Endothelial cell of umbilical vein (primary cell): ENCODE measurements around the gene HUNK. TPM values are rescaled to one million over a fixed set of nuclear protein-coding genes. Genes with fewer than 3 reads are reported as not detected.
A peak's percentile ranks its signal among the peaks of the same experiment; 100 is the strongest.

Source experiments
- BruUV-seq: library from RNA; stranded (reverse); fragments of 400-500 nt; replicated peaks from 2 replicates; lab custom pipeline; 2021; lab: Mats Ljungman, UMichigan
- CTCF ChIA-PET: fragments of 300-600, 350-600 bp; sonication (Branson Sonifier 250); formaldehyde crosslinking; loops from one replicate; lab custom pipeline; 2021; ENCODE audit warnings: antibody characterized with exemption, inconsistent platforms; lab: Charles Lee
- POLR2A ChIA-PET: fragments of 300-600, 350-600 bp; sonication (Branson Sonifier 250); formaldehyde crosslinking; loops from one replicate; lab custom pipeline; 2021; ENCODE audit warnings: antibody characterized with exemption, inconsistent platforms; lab: Charles Lee
- DNase-seq: peaks from one replicate; pipeline ENCODE4 v3.0.0-alpha.2; 2011; ENCODE audit warnings: low read depth, low spot score
- FAIRE-seq: peaks from 2 replicates; lab custom pipeline; 2011; peaks lifted over from hg19 to GRCh38; lab: Jason Lieb, UNC
- H2AFZ ChIP-seq: 2 replicates; pipeline ENCODE4 v1.6.0; 2012; ENCODE audit warnings: low read depth, low read length, control low read depth, inconsistent platforms
- H3K27ac ChIP-seq: 2 replicates; pipeline ENCODE4 v1.5.1; 2011; ENCODE audit warnings: low read depth, mild to moderate bottlenecking, control low read depth, low read length, moderate library complexity; ENCODE audit not compliant: insufficient read depth
- H3K27me3 ChIP-seq, 2 experiments: 2 replicates each; pipeline versions ENCODE4 v1.6.0 to v1.6.1; 2011; ENCODE audit warnings: low read length in 2 of 2, mixed read lengths in 1 of 2; ENCODE audit not compliant: control insufficient read depth in 2 of 2, insufficient read depth in 2 of 2
- H3K36me3 ChIP-seq, 2 experiments: 2 replicates in 1 of 2; 3 replicates in 1 of 2; pipeline ENCODE4 v1.5.1; 2011; ENCODE audit warnings: low read length in 2 of 2, mild to moderate bottlenecking in 1 of 2, moderate library complexity in 1 of 2; ENCODE audit not compliant: control insufficient read depth in 2 of 2, insufficient read depth in 2 of 2; ENCODE audit errors: extremely low read depth in 1 of 2
- H3K4me1 ChIP-seq: 3 replicates; pipeline ENCODE4 v1.5.1; 2011; ENCODE audit warnings: mild to moderate bottlenecking, low read length; ENCODE audit not compliant: control insufficient read depth, insufficient read depth; ENCODE audit errors: extremely low read depth
- H3K4me2 ChIP-seq: 2 replicates; pipeline ENCODE4 v1.6.1; 2011; ENCODE audit warnings: low read length, control low read depth, mixed read lengths; ENCODE audit not compliant: insufficient read depth
- H3K4me3 ChIP-seq, 3 experiments: fragments of 200-600 bp in 1 of 3; sonication (generic), shearing (Covaris generic) in 1 of 3; replicated peaks in 1 of 3; 2 replicates each; pipeline ENCODE4 v1.5.1; 2011 to 2016; ENCODE audit warnings: control low read depth in 3 of 3, low read length in 3 of 3, mild to moderate bottlenecking in 2 of 3, inconsistent platforms in 1 of 3, low read depth in 1 of 3, moderate library complexity in 1 of 3; ENCODE audit not compliant: insufficient read depth in 1 of 3
- H3K79me2 ChIP-seq: 2 replicates; pipeline ENCODE4 v1.6.0; 2012; ENCODE audit warnings: low read length, inconsistent platforms; ENCODE audit not compliant: control insufficient read depth, insufficient read depth
- H3K9ac ChIP-seq: replicated peaks from 2 replicates; pipeline ENCODE3; 2011; ENCODE audit warnings: low read length, control low read depth; ENCODE audit not compliant: insufficient read depth; ENCODE audit errors: extremely low read depth
- H3K9me1 ChIP-seq: replicated peaks from 3 replicates; pipeline ENCODE4 v1.6.0; 2011; ENCODE audit warnings: mild to moderate bottlenecking, low read length; ENCODE audit not compliant: control insufficient read depth, insufficient read depth; ENCODE audit errors: extremely low read depth
- H3K9me3 ChIP-seq: replicated peaks from 2 replicates; pipeline ENCODE4 v1.5.1; 2012; ENCODE audit warnings: low read length, inconsistent platforms; ENCODE audit not compliant: control insufficient read depth, insufficient read depth
- H4K20me1 ChIP-seq: replicated peaks from 2 replicates; pipeline ENCODE3; 2011; ENCODE audit warnings: mild to moderate bottlenecking, low read length; ENCODE audit not compliant: control insufficient read depth, insufficient read depth; ENCODE audit errors: extremely low read depth
- CTCF ChIP-seq, 2 donors: IDR thresholded peaks; 1 replicate in 1 of 2; 2 replicates in 1 of 2; pipeline ENCODE4 v1.5.1; 2011; ENCODE audit warnings: low read length in 2 of 2, mild to moderate bottlenecking in 2 of 2, moderate library complexity in 2 of 2, control low read depth in 1 of 2, inconsistent platforms in 1 of 2, low read depth in 1 of 2; ENCODE audit not compliant: insufficient read depth in 1 of 2; ENCODE audit errors: extremely low read depth in 1 of 2
- EZH2 ChIP-seq: IDR thresholded peaks from 2 replicates; pipeline ENCODE4 v1.6.1; 2012; ENCODE audit warnings: borderline replicate concordance, low read depth, mild to moderate bottlenecking, moderate library complexity, low read length, inconsistent platforms; ENCODE audit not compliant: severe bottlenecking
- FOS ChIP-seq: IDR thresholded peaks from 2 replicates; pipeline ENCODE4 v1.6.1; 2011; ENCODE audit warnings: mild to moderate bottlenecking, low read length, moderate library complexity, borderline replicate concordance; ENCODE audit not compliant: insufficient read depth
- dilution Hi-C: fragments of 300-500 bp; cut with MboI; formaldehyde crosslinking; loops from one replicate; pipeline ENCODE4 v1.15.0; 2019; ENCODE audit warnings: low sequenced_read_pairs; ENCODE audit not compliant: extremely low pct_ligation_motif_present
- intact Hi-C: fragments of 100-400 bp; cut with micrococcal nuclease; formaldehyde crosslinking; loops from one replicate; pipeline ENCODE4 v1.10.0; 2022
- polyA plus RNA-seq, 4 experiments: library from polyadenylated mRNA; depleted of rRNA in 3 of 4; stranded (reverse) in 3 of 4; unstranded in 1 of 4; fragments of >200 nt; gene quantifications; 2 replicates each; pipeline versions ENCODE4 v1.2.1 to v1.2.3, GENCODE V29; 2011 to 2012; ENCODE audit warnings: missing spikeins in 1 of 4
- total RNA-seq: library from RNA; stranded (reverse); gene quantifications from 2 replicates; pipeline ENCODE4 v1.2.3, GENCODE V29; 2021

HUNK gene
- total and polyA plus RNA-seq, 2 donors (not counting 3 experiments of a cell fraction or from before 2014, with no cell fraction given): not detected

GRCh38 chr21:31873696-31874599 lies 1.1 kb downstream of the HUNK start:
- Histone ChIP-seq H3K79me2 (no peaks in the 10 kb centered on the region), H3K9me3 (no peaks in the 10 kb centered on the region), H3K27ac (no peak overlapping the region), H3K27me3 (peaks cover 27 to 44% of the 10 kb centered on the region in 2 experiments), H3K9me1 (no peaks in the 10 kb centered on the region), H3K9ac (no peak overlapping the region), H3K36me3 (no peaks in the 10 kb centered on the region), H3K4me1 (peaks cover 8% of the 10 kb centered on the region), H3K4me2 (no peak overlapping the region), H3K4me3 (peak overlapping the region in 1 of 3 experiments; percentile 12), H4K20me1 (no peaks in the 10 kb centered on the region), H2AFZ (no peak overlapping the region)
- BruUV-seq: no TSS peak
- POLR2A ChIA-PET: no interaction called here
- FAIRE-seq (no peak), DNase-seq (no peak)
- dilution Hi-C loops: no loop called here
- CTCF ChIA-PET: interaction anchor here (0.7 to 11.5 kb wide), 4 partner anchors 8 to 384 kb away, joined by 3 to 208 read pairs (median 8); no protein-coding TSS in a partner anchor
- TF ChIP-seq FOS (no peak), EZH2 (peak; percentile 44), CTCF (IDR thresholded peaks at IDR 0.05; ENCODE audit: extremely low read depth in 1 of 2, insufficient read depth in 1 of 2, low read depth in 1 of 2, low read length in 2 of 2) (peak; percentile 21 to 57)
- intact Hi-C loops: no loop called here
